Glutamatergic neuron (in vitro differentiated cells): ENCODE data around the gene NRDE2. TPM values are rescaled to one million over a fixed set of nuclear protein-coding genes. Genes with fewer than 3 reads are reported as not detected.
"Not testable (repeated sequence)": the region's sequence is repeated elsewhere in the genome, so short reads cannot be mapped to it uniquely, and the experiment has no call there.

Experiments
- DNase-seq: peaks from one replicate; pipeline ENCODE4 v3.0.0; 2022
- H3K27ac Mint-ChIP-seq: one replicate; pipeline ENCODE4 v1.8.0; 2020; ENCODE audit warnings: mild to moderate bottlenecking, mixed read lengths, inconsistent platforms; ENCODE audit not compliant: unreplicated experiment
- H3K27me3 Mint-ChIP-seq: one replicate; pipeline ENCODE4 v1.8.0; 2020; ENCODE audit warnings: mild to moderate bottlenecking, moderate library complexity, mixed read lengths, inconsistent platforms; ENCODE audit not compliant: unreplicated experiment
- H3K36me3 Mint-ChIP-seq: one replicate; pipeline ENCODE4 v1.8.0; 2020; ENCODE audit warnings: mild to moderate bottlenecking, mixed read lengths, inconsistent platforms; ENCODE audit not compliant: unreplicated experiment
- H3K4me1 Mint-ChIP-seq: one replicate; pipeline ENCODE4 v1.8.0; 2020; ENCODE audit warnings: mild to moderate bottlenecking, low read depth, mixed read lengths, inconsistent platforms; ENCODE audit not compliant: unreplicated experiment
- H3K4me3 Mint-ChIP-seq: one replicate; pipeline ENCODE4 v1.8.0; 2020; ENCODE audit warnings: mild to moderate bottlenecking, mixed read lengths, inconsistent platforms; ENCODE audit not compliant: unreplicated experiment
- H3K9me3 Mint-ChIP-seq: one replicate; pipeline ENCODE4 v1.8.0; 2020; ENCODE audit warnings: mild to moderate bottlenecking, moderate library complexity, mixed read lengths, inconsistent platforms; ENCODE audit not compliant: unreplicated experiment
- CTCF ChIP-seq: fragments of 200-600 bp; sonication (generic); IDR thresholded peaks from one replicate; pipeline ENCODE4 v1.5.0; 2021; ENCODE audit not compliant: partially characterized antibody, unreplicated experiment
- total RNA-seq: library from RNA; stranded (reverse); fragmentation: NEBNext Ultra II Directional; extraction: Animal tissue kit (Norgen Biotek cat#: 25700); gene quantifications from one replicate; pipeline ENCODE4 v1.2.1, GENCODE V29; 2021; ENCODE audit not compliant: unreplicated experiment

NRDE2 gene
- total RNA-seq, 1 donor from 2014 or later, result 22.4 TPM

- Mint-ChIP-seq H3K27ac (peak overlapping the region; percentile 71), H3K36me3 (no peaks in the 10 kb centered on the region), H3K9me3 (peaks cover 2% of the 10 kb centered on the region), H3K4me3 (peak overlapping the region; percentile 10), H3K27me3 (peaks cover 3% of the 10 kb centered on the region), H3K4me1 (peaks cover 14% of the 10 kb centered on the region)
- no peak for TF ChIP-seq CTCF
- DNase-seq, result no peak
Observed at GRCh38 chr14:90342327-90342726, 10.6 kb upstream of the NRDE2 start.

- DNase-seq, result peak; percentile 25
- no peaks in the 10 kb centered on the region for H3K36me3 Mint-ChIP-seq
- H3K9me3 Mint-ChIP-seq, result peaks cover 2% of the 10 kb centered on the region
- TF ChIP-seq CTCF, result no peak
- H3K4me1 Mint-ChIP-seq, result peaks cover 14% of the 10 kb centered on the region
- peaks cover 3% of the 10 kb centered on the region for H3K27me3 Mint-ChIP-seq
- peak overlapping the region; percentile 66 for H3K27ac Mint-ChIP-seq
- no peak overlapping the region for H3K4me3 Mint-ChIP-seq
Observed at GRCh38 chr14:90341784-90342183, 10.0 kb upstream of the NRDE2 start.

GRCh38 chr14:90341232-90341631 lies 9.5 kb upstream of the NRDE2 start:
- DNase-seq, H3K36me3 Mint-ChIP-seq, H3K4me3 Mint-ChIP-seq, H3K9me3 Mint-ChIP-seq, H3K27me3 Mint-ChIP-seq: not testable (repeated sequence)
- H3K27ac Mint-ChIP-seq, result peak overlapping the region; percentile 66
- peaks cover 14% of the 10 kb centered on the region for H3K4me1 Mint-ChIP-seq

DNA sequence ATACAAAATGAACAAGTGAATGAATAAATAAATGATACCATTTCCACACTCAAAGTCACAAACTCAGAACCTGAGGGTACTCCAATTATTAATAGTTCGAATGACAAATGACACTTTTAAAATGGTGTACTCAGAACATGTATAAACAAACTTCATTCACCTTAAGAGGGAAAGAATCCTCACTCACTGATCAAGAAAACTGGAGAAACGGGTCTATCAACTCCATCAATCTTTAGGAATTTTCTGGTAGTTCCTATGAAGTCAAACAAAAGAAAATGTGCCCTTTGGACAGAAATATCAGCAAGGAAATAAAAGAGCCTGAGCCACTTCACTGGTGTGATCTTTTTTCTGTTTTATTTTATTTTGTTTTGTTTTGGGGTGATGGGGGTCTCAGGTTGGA lies 5.2 kb upstream of the NRDE2 start:
- peaks cover 2% of the 10 kb centered on the region for H3K9me3 Mint-ChIP-seq
- no peak for DNase-seq
- peaks cover 1% of the 10 kb centered on the region for H3K4me1 Mint-ChIP-seq
- H3K36me3 Mint-ChIP-seq, result no peaks in the 10 kb centered on the region
- TF ChIP-seq CTCF, result no peak
- no peak overlapping the region for H3K27ac Mint-ChIP-seq
- H3K4me3 Mint-ChIP-seq, result no peak overlapping the region
- H3K27me3 Mint-ChIP-seq, result peaks cover 3% of the 10 kb centered on the region

GRCh38 chr14:90336401-90336800 lies 4.7 kb upstream of the NRDE2 start:
- Mint-ChIP-seq H3K27me3 (peaks cover 4% of the 10 kb centered on the region), H3K27ac (no peak overlapping the region), H3K36me3 (no peaks in the 10 kb centered on the region), H3K4me3 (no peak overlapping the region), H3K9me3 (peaks cover 2% of the 10 kb centered on the region), H3K4me1 (peaks cover 1% of the 10 kb centered on the region)
- no peak for DNase-seq
- no peak for TF ChIP-seq CTCF

GRCh38 chr14:90332271-90332584 lies 487 bp upstream of the NRDE2 start:
- Mint-ChIP-seq H3K9me3 (peaks cover 2% of the 10 kb centered on the region), H3K27me3 (peaks cover 6% of the 10 kb centered on the region), H3K36me3 (no peaks in the 10 kb centered on the region), H3K27ac (peak overlapping the region; percentile 93), H3K4me3 (peak overlapping the region; percentile 89), H3K4me1 (peaks cover 6% of the 10 kb centered on the region)
- TF ChIP-seq CTCF, result no peak
- DNase-seq, result no peak
